Chondrocyte (in vitro differentiated cells): ENCODE data around the gene BANP. TPM values are rescaled to one million over a fixed set of nuclear protein-coding genes. Genes with fewer than 3 reads are reported as not detected.

Experiments used
- DNase-seq: peaks from one replicate; pipeline ENCODE4 v3.0.0; 2021; ENCODE audit warnings: mixed read lengths, low spot score
- H3K27ac Mint-ChIP-seq: one replicate; pipeline ENCODE4 v1.8.0; 2021; ENCODE audit warnings: mild to moderate bottlenecking, moderate library complexity, mixed read lengths; ENCODE audit not compliant: unreplicated experiment
- H3K27me3 Mint-ChIP-seq: 2 replicates; pipeline ENCODE4 v1.8.0; 2021; ENCODE audit warnings: low read depth, mixed read lengths
- H3K36me3 Mint-ChIP-seq: 2 replicates; pipeline ENCODE4 v1.8.0; 2021; ENCODE audit warnings: low read depth, mixed read lengths
- H3K4me1 Mint-ChIP-seq: 2 replicates; pipeline ENCODE4 v1.8.0; 2021; ENCODE audit warnings: low read depth, mild to moderate bottlenecking, mixed read lengths
- H3K4me3 Mint-ChIP-seq: one replicate; pipeline ENCODE4 v1.8.0; 2021; ENCODE audit warnings: mild to moderate bottlenecking, moderate library complexity, mixed read lengths; ENCODE audit not compliant: unreplicated experiment
- H3K9me3 Mint-ChIP-seq: 2 replicates; pipeline ENCODE4 v1.8.0; 2021; ENCODE audit warnings: low read depth, mixed read lengths
- total RNA-seq: library from RNA; stranded (reverse); gene quantifications from 3 replicates; pipeline ENCODE4 v1.2.1, GENCODE V29; 2021
- TF ChIP-seq, protein P1 (sequence below): fragments of 200-600 bp; sonication (generic); IDR thresholded peaks from 2 replicates; pipeline ENCODE4 v1.5.0; 2021; ENCODE audit warnings: antibody characterized with exemption, mild to moderate bottlenecking, moderate library complexity

Gene BANP
- total RNA-seq, 1 donor from 2014 or later = 15.0 TPM

- Mint-ChIP-seq H3K4me3 (no peak overlapping the region), H3K27ac (peak overlapping the region; percentile 41), H3K36me3 (peaks cover 10% of the 10 kb centered on the region), H3K9me3 (no peaks in the 10 kb centered on the region), H3K27me3 (no peaks in the 10 kb centered on the region), H3K4me1 (peaks cover 42% of the 10 kb centered on the region)
- no peak for DNase-seq
- TF ChIP-seq, protein P1, sequence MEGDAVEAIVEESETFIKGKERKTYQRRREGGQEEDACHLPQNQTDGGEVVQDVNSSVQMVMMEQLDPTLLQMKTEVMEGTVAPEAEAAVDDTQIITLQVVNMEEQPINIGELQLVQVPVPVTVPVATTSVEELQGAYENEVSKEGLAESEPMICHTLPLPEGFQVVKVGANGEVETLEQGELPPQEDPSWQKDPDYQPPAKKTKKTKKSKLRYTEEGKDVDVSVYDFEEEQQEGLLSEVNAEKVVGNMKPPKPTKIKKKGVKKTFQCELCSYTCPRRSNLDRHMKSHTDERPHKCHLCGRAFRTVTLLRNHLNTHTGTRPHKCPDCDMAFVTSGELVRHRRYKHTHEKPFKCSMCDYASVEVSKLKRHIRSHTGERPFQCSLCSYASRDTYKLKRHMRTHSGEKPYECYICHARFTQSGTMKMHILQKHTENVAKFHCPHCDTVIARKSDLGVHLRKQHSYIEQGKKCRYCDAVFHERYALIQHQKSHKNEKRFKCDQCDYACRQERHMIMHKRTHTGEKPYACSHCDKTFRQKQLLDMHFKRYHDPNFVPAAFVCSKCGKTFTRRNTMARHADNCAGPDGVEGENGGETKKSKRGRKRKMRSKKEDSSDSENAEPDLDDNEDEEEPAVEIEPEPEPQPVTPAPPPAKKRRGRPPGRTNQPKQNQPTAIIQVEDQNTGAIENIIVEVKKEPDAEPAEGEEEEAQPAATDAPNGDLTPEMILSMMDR = no peak
These were observed 4.8 kb downstream of the BANP start for GRCh38 chr16:87956098-87956364.

DNA sequence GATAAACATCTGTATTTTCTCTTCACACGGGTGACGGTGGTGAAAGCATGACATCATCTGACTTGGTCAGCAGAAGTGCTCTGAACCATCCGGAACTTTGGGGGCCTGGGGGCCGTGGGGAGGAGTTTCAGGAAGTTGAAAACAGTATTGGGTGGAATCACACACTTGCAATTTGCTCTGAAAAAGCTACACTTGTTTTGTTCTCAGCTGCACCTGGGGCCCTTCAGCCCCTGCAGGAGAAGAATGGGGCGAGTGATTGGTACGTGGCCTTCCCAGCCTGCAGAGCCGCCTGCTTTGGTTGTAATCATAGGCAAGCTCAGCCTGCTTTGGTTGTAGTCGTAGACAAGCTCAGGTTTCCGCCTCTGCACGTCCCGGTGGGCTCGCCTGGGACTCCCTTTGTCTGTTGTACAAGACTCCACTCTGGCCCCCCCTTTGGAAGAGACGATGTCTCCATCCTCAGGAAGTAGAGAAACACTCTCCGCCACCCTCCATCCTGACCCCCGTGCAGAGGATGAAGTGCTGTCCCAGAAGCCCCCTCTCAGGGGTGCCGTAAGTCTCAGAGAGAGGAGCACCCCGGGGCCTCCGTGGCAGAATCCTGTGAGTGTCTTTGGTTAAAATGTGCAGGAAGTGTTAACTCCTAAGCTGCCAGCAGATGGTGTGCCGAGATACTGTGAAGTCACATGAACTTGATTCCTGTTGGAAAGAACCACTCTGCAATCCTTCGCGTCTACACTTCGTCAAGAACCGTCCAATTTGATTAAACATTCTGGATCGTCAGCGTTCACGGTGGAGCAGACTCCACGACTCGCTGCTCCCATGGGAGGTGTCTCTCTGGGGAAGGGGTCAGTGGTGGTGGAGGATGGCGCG lies 5.4 kb downstream of the BANP start:
- Mint-ChIP-seq H3K4me1 (peaks cover 42% of the 10 kb centered on the region), H3K4me3 (peak overlapping the region; percentile 47), H3K27me3 (no peaks in the 10 kb centered on the region), H3K36me3 (peaks cover 10% of the 10 kb centered on the region), H3K27ac (peak overlapping the region; percentile 59), H3K9me3 (no peaks in the 10 kb centered on the region)
- TF ChIP-seq, protein P1 = peak; percentile 68
- DNase-seq = no peak

GRCh38 chr16:87957296-87958094 lies 6.3 kb downstream of the BANP start:
- H3K4me1 Mint-ChIP-seq = peaks cover 36% of the 10 kb centered on the region
- H3K4me3 Mint-ChIP-seq = no peak overlapping the region
- H3K9me3 Mint-ChIP-seq = no peaks in the 10 kb centered on the region
- H3K36me3 Mint-ChIP-seq = peaks cover 10% of the 10 kb centered on the region
- TF ChIP-seq, protein P1 = no peak
- H3K27me3 Mint-ChIP-seq = no peaks in the 10 kb centered on the region
- no peak overlapping the region for H3K27ac Mint-ChIP-seq
- no peak for DNase-seq

GRCh38 chr16:87958632-87959031 lies 7.4 kb downstream of the BANP start:
- no peak overlapping the region for H3K27ac Mint-ChIP-seq
- peaks cover 7% of the 10 kb centered on the region for H3K36me3 Mint-ChIP-seq
- DNase-seq = no peak
- TF ChIP-seq, protein P1 = no peak
- peaks cover 32% of the 10 kb centered on the region for H3K4me1 Mint-ChIP-seq
- H3K4me3 Mint-ChIP-seq = no peak overlapping the region
- no peaks in the 10 kb centered on the region for H3K27me3 Mint-ChIP-seq
- H3K9me3 Mint-ChIP-seq = no peaks in the 10 kb centered on the region

- Mint-ChIP-seq H3K36me3 (peaks cover 5% of the 10 kb centered on the region), H3K27ac (no peak overlapping the region), H3K4me3 (no peak overlapping the region), H3K9me3 (no peaks in the 10 kb centered on the region), H3K27me3 (no peaks in the 10 kb centered on the region), H3K4me1 (peaks cover 27% of the 10 kb centered on the region)
- no peak for DNase-seq
- TF ChIP-seq, protein P1 = no peak
These were observed 8.3 kb downstream of the BANP start for GRCh38 chr16:87959391-87959990.
